GM18870 (cell line): ENCODE results near the gene EIF4E3.

Experiments used
- ATAC-seq: cut with Tn5 transposase; IDR thresholded peaks from one replicate; pipeline ENCODE4 v1.9.1; 2021; ENCODE audit warnings: moderate library complexity; ENCODE audit not compliant: unreplicated experiment

Gene EIF4E3

DNA sequence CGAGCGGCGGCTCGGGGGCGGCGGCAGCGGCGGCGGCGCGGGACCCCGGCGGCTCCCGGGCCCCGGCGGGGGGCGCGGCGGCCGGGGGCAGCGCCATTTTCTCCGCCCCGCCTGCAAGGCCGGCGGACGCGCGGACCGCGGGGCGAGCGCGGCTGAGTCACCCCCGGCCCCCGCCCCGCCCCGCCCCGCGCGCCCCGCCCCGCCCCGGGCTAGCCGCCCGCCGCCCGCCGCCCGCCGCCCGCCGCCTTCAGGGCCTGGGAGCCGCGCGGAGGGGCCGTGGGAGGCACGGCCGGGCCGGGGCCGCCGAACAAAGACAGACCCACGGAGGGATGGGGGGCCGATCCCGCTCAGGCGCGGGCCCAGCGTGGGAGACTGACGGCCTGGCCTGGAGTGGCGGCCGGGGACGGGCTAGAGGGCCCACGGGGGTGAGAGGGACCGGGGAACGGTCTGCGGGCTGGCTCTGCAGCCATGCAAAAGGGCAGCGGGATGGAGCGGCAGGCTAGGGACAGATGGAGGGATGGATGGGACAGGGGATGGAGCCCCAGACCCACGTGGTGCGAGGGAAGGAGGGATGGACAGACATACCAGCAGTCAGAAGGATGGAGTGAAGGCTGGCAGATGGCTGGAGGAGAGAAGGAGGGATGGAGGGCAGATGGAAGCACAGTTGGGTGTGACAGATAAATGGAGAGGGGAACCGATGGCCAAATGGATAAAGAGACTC lies at the start of gene EIF4E3:
TSS of gene EIF4E3 (minus strand) at position 132 of the 721 bp plus-strand sequence. CDS start at position 97, 35 bp downstream.
- no peak for ATAC-seq

DNA sequence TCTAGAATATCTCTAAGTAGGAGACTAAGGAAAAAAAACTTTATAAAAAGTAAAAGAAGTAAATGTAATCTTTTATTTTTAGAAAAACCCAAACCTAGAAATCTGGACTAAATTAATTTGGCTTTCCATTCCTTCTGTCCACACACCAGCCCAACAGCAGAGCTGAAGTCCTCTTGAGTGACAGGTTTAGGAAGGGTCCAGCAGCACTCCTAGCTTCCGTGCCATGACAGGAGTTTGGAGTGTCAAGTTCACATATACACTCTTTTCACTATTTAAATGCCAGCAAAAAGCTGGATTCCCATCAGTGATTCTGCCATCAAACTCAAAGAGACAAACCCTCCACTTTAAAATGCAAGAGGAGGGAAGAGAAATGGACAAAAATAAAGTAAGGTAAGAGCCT lies 46.7 kb upstream of the EIF4E3 start:
- ATAC-seq = no peak

DNA sequence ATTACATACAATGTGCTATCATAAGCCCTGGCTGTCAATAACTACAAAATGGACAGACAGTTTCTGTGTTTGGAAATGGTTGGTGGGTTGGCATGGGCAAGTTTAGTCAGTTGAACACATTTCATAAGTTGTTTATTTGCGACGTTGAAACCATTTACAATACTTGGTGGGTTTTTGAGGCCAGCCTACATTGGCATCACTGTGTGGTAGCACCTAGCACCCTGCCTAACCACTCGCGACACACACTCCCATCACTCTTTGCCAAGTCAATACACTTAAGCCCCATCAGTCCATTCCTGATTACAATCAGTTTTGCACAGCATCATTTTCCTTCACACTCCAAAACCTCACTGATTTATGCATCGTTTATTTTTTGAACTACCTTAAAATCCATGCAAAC lies 45.9 kb upstream of the EIF4E3 start:
- ATAC-seq = no peak

DNA sequence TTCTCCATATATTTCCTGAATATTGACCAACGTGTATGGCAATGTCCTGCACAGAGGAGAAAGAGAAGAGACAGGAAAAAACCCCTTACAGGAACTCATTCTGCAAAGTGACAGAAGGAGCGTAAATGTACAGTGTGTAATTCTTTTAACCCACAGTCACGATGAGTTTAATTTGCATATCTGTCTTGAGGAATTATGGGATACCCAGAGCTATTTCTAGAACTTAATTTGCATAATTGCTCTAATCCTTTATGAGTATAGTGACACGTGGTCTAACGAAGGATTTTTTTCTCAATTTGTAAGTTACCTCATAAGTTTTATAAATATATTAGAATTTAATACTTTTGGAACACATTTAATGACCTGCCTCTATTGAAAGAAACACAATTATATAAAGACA lies 38.2 kb upstream of the EIF4E3 start:
- ATAC-seq = no peak

DNA sequence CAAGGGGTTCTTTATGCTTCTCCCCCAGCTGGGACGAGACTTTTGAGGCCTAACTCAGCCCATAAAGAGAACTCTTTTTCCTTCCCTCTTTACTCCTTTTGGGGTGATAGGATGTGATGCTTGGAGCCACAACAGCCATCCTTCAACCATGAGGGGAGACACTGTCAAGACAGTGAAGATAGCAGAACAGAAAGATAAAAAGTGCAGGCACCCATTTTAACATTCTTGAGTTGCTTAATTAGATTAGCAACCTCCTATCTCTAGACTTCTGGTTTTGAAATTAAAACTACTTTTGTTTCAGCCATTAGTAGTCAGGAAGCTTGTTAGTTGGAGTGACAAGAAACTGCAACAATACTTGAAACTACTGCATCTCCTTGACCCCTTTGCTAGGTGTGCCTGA lies 34.9 kb upstream of the EIF4E3 start:
- no peak for ATAC-seq

DNA sequence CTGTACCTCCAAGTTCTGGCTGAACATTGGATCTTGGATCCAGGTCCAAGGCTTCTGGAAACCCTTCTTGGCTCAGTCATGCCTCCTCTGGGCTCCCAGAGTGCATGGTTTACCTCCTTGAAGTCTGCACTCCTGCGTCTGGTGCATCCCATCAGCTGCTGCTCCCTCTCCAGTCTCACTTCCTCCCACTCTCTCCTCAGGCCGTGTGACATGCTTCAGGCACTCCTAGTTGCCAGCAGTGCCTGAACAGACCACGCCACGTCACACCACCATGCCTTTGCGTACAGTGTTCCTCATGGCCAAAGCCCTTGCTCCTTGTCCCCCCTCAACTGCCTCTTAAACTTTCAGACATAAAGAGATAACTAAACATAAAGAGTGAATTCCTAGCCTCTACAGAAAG lies 34.2 kb upstream of the EIF4E3 start:
- ATAC-seq = no peak

DNA sequence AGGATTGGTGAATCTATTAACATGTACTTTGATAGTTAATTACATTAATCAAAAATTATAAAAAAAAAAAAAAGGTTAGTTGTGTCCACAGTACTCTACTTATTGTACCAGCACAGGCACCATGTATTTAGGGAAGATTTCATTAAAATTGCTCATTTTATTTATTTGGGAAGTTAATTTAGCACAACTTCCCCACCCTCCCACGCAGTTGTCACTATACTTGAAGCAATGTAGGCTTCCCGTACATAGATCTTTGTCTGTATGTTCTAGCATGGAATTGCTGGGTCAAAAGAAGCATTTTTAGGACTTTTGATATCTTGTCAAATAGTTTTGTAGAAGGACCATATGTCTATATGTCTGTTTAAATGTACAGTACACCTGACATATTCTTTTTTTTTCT lies 32.9 kb upstream of the EIF4E3 start:
- no peak for ATAC-seq

DNA sequence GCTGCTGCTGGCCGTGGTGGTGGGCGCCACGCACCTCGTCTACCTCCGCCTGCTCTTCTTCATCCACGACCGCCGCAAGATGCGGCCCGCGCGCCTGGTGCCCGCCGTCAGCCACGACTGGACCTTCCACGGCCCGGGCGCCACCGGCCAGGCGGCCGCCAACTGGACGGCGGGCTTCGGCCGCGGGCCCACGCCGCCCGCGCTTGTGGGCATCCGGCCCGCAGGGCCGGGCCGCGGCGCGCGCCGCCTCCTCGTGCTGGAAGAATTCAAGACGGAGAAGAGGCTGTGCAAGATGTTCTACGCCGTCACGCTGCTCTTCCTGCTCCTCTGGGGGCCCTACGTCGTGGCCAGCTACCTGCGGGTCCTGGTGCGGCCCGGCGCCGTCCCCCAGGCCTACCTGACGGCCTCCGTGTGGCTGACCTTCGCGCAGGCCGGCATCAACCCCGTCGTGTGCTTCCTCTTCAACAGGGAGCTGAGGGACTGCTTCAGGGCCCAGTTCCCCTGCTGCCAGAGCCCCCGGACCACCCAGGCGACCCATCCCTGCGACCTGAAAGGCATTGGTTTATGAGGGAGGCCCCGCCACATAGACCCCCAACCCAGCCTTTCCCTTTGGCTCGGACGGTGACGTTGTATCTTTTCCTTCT lies 29.5 kb upstream of the EIF4E3 start:
- ATAC-seq = no peak

DNA sequence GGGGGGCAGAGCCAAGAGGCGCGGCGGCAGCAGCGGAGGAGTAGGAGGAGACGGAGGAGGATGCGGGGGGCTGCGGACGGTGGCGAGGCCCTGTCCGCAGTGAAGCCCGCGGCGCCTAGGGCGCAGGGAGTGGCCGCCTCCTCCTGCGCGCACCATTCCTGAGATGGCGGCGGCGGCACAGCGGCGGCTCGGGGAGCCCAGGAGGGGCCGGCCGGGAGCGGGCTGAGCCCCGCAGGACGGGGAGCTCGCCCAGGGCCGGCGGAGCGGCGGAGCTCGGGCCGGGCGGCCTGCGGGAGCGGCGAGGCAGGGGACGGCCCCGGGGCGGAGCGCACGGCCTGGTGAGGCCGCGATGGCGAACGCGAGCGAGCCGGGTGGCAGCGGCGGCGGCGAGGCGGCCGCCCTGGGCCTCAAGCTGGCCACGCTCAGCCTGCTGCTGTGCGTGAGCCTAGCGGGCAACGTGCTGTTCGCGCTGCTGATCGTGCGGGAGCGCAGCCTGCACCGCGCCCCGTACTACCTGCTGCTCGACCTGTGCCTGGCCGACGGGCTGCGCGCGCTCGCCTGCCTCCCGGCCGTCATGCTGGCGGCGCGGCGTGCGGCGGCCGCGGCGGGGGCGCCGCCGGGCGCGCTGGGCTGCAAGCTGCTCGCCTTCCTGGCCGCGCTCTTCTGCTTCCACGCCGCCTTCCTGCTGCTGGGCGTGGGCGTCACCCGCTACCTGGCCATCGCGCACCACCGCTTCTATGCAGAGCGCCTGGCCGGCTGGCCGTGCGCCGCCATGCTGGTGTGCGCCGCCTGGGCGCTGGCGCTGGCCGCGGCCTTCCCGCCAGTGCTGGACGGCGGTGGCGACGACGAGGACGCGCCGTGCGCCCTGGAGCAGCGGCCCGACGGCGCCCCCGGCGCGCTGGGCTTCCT lies 28.8 kb upstream of the EIF4E3 start, which contains the start of gene GPR27:
TSS of gene GPR27 (plus strand) at position 155 of the 909 bp plus-strand sequence. CDS start at position 350, 195 bp downstream.
- no peak for ATAC-seq

DNA sequence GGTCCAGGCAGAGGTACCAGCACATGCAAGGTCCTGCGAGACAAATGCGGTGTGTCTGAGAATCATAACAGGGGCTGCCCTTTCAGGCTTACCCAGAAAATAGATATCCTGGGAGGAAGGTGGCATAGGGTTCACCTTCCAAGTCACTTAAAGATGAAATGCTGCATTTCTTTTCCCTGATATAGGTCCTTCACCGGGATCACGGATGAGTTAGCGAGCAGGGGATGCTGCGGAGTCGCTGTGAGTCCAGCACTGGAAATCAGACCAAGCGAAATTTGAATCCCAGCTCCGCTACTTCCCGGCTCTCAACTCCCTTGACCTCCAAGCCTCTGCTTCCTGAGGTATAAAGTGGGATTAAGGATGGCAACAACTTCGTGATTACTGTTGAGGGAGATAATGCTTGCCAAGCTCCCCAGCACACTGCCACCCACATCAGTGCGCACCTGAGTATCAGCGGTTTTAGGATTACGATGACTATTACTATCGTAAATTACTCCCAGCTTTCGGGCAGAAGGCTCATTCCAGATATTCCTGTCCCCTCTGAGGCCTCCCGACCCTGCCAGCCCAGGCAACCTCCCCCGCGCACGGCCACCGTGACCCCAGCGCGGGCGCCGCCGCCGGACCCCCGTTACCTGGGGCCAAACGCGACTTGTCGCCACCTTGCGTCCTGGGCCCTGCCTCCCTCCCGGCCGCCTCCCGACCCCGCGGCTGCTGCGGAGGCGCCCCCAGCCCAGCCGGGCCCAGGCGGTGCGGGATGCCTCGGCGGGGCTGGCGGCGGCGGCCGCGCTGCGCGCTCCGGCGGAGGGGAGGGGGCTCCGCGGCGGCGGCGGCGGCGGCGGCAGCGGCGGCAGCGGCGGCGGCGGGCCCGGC lies 27.9 kb upstream of the EIF4E3 start:
- no peak for ATAC-seq

DNA sequence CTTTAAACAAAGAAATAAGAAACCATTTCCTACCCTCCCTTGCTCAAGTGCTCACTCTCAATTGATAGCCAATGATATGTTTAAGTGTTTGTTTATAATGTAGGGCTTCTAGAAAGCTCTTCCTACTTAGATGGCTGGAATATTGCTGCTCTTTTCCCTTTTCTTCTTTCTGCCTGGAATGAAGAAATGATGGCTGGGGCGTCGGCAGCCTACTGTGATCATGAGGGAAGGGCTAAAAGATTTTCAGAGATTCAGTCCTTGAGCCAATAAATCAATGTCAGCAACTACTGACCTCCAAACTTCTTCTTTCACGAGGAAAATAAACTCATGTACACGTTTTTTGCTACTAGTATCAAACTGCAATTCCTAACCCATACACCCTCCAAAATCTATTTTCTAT lies 26.4 kb upstream of the EIF4E3 start:
- no peak for ATAC-seq

DNA sequence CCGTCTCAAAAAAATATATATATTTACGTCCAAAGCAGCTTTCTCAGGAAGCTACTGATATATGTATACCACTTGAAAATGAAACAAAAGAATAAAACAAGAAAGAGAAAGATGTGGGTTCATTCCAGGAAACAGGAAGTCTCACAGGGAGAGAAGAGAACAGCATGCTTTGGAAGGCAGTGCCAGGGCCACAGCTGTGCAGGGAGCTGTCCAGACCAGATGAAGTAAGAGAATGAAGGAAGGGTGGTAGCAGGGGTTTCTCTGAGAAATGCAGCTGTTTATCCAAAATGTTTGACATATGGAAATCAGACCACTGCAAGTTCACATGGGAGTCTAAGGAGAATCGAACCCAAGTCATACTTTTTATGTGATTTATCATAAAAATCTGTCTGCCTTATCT lies 19.5 kb upstream of the EIF4E3 start:
- no peak for ATAC-seq

DNA sequence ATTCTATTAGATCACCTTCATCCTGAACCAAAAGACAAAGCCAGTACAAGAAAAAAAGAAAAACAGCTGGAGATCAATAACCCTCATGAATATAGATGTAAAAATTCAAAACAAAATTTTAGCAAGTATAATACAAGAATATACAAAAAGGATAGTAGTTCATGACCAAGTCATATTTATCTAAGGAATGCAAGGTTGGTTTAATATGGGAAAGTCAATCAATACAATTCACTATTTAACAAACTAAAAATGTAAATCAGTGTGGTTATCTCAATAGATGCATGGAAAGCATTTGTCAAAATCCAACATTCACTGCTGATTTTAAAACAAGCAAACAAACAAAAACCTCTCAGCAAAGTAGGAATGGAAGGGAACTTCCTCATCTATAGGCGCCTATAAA lies 17.4 kb upstream of the EIF4E3 start:
- no peak for ATAC-seq

DNA sequence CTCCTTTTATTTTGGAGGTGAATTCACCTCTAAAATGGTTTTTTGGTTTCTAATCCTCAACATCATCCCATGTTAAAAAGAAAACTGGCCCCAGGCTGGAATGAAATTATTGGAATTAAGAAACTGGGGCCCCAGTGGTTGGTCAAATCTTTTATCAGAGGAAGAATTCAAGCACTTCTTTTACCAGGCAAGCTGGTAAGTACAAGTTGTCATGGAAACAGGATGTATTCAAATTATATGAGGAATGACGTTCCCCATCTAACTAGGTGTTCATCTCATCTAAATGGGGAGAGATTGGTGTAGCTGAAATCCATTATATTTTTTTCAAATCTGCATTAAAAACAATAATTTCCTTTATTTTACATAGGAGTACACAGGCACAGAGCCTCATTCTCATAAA lies 9.7 kb upstream of the EIF4E3 start:
- no peak for ATAC-seq

DNA sequence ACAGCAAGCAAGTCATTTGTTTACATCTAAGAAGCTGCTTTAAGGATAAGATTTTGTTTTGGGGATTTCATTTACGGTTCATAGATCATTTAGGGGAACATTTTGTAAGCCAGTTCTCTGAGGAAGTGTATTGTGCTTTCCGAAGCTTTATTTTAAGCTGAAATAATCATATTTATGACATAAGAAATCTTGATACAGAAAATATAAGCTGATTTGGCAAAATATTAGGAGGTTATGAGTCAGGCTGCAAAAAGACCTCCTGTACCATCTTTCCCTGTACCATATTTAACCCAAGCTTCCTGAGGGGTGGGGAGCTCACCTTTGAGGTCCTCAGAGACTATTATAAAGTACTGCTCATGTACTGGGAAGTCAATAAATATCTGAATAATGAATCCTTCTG lies 8.1 kb upstream of the EIF4E3 start:
- no peak for ATAC-seq

DNA sequence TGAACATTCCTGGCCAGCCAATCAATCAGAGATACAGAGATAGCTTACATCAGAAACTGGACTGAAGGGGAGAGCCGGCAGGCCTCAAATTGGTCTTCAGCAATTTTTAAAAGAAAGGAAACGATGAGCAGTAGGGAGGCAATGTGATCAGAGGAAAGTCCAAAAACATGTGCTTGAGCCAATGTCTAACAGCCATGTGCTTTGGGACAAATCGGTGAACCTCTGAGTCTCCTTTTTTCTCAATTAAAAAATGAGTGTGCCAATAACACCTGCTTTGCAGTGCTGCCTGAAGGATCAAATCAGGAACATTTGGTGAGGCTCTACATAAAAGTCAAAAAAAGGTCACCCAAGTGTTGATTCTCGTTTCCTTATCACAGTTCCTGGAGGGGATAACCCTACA lies 7.4 kb upstream of the EIF4E3 start:
- no peak for ATAC-seq

DNA sequence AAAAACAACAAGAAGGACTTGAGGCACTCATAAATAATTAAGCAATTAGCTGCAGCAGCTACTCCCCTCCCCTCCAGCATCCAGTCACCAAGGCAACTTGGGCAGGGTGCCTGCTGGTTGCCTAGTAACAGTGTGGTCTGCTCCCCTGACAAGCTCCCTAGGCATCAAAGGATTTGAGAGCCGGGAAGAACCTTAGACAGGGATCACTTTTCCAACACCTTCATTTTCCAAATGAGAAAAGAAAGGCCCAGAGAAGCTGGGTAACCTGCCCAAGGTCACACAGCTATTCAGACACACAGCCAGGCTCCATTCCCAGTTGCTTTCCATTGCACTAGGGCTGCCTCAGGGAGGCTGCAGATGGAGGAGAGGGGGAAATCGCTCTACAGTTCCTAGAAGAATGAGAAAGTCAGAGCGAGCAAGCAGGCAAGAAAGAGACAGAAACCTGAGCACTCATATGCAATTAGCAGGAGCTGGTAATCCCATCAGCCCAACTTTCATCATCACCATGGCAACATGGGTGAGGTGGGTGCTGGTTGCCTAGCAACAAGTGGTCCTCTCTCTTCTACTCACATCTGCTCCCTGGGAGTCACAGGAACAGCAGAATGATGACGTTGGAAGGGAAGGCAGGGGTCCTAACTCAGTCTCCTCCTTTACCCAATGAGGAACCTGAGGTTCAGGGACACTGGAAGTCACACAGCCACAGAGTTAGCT lies 3.6 kb upstream of the EIF4E3 start:
- no peak for ATAC-seq

DNA sequence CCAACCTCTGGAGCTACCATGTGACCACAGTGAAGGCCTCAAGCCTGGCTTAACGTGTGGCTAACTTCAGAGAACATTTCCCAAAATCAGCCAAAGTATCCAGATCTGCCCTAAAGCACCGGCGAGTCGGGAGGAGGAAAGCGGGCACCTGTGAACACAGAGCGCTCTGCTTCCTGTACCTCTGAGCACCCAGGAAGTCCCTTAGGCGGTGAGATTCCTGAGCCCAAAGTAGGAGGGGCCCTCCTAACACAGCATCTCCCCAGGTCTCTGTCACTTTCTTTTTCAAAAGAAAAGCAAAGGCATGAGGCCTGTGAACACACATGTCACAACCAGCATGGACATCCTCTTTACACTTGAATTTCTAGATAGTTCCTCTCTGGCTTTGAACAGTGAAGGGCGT lies 944 bp upstream of the EIF4E3 start:
- no peak for ATAC-seq

DNA sequence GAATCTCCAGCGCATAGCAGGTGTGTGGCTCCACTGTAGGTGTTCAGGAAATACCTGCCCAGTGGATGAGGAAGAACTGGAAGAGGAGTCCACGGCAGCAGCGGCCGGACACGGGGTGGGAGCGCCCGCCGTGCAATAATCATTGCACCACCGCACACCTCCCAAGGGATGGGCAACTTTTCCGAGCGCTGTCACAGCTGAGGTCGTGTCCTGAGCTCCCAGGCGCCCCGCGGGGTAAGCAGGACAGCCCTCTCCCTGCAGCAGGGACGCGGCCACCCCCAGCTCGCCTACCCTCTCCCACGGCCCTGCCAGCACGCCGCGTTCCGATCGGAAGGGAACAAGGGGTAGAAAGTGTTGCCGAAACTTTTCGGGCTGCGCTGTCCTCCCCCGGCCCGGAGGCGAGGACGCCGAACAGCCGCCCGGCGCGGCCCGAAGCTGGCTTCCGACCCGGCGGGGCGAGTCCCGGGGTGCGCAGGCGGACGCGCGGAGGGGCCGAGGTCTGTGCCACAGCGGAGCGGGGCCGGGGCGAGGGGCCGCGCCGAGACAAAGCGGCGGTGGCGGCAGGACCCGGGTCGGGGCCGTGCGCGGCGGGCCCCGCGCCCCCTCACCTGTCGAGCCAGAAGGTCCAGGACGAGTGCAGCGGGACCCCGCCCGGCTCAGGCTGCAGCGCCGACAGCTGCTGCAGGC lies 475 bp downstream of the EIF4E3 start:
- no peak for ATAC-seq

DNA sequence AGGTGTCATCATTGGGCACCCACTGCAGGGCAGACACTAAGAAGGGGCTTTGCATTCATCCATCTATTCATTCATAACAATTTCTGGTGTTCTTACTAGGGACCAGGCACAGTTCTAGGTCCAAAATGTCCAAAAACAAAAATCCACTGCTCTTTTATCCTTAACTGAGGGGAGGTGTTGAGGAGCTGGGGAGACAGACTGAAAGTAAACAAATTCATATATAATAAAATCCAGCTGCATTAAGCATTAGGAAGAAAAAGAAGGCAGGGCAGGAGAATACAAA lies 1.1 kb downstream of the EIF4E3 start:
- ATAC-seq = no peak
